Tibial nerve (tissue), 3 donors: ENCODE measurements around the gene CRYL1.

ENCODE experiments used
- EP300 ChIP-seq, 2 donors: sonication (generic); formaldehyde crosslinking; IDR thresholded peaks; one replicate each; pipeline ENCODE4 v1.6.1; 2017; ENCODE audit warnings: antibody characterized with exemption in 2 of 2, mild to moderate bottlenecking in 1 of 2
- POLR2A ChIP-seq, 2 donors: fragments of 450-650 bp; IDR thresholded peaks; one replicate each; pipeline ENCODE4 v1.6.1; 2017; ENCODE audit warnings: antibody characterized with exemption in 2 of 2, mild to moderate bottlenecking in 2 of 2, moderate library complexity in 2 of 2

GRCh38 chr13:20494656-20495055 is 31.0 kb downstream of the CRYL1 start:
- TF ChIP-seq EP300 (IDR thresholded peaks at IDR 0.05) (no peak), POLR2A (IDR thresholded peaks at IDR 0.05) (no peak)
